GM19438 (cell line): ENCODE data around the gene ZNF385D.

Source experiments
- ATAC-seq: cut with Tn5 transposase; IDR thresholded peaks from one replicate; pipeline ENCODE4 v1.9.1; 2021; ENCODE audit warnings: low read depth; ENCODE audit not compliant: unreplicated experiment

The ZNF385D gene

GRCh38 chr3:21750831-21751391 is at the start of gene ZNF385D:
Gene ZNF385D (minus strand): TSS chr3:21751210. CDS start chr3:21750916, 294 bp downstream.
- no peak for ATAC-seq

- no peak for ATAC-seq
Observed at GRCh38 chr3:21798356-21799088, 47.5 kb upstream of the ZNF385D start.

- no peak for ATAC-seq
Observed at GRCh38 chr3:21795921-21796320, 44.9 kb upstream of the ZNF385D start.

GRCh38 chr3:21795152-21795837 is 44.3 kb upstream of the ZNF385D start:
- no peak for ATAC-seq

- no peak for ATAC-seq
Observed at GRCh38 chr3:21794291-21794690, 43.3 kb upstream of the ZNF385D start.

GRCh38 chr3:21792176-21792575 is 41.2 kb upstream of the ZNF385D start:
- ATAC-seq, result no peak

- ATAC-seq, result no peak
Observed at GRCh38 chr3:21791356-21791755, 40.3 kb upstream of the ZNF385D start.

- ATAC-seq, result no peak
Observed at GRCh38 chr3:21790466-21790865, 39.5 kb upstream of the ZNF385D start.

GRCh38 chr3:21789730-21790129 is 38.7 kb upstream of the ZNF385D start:
- no peak for ATAC-seq

- ATAC-seq, result no peak
Observed at GRCh38 chr3:21786438-21786797, 35.4 kb upstream of the ZNF385D start.

- no peak for ATAC-seq
Observed at GRCh38 chr3:21785765-21786437, 34.9 kb upstream of the ZNF385D start.

- no peak for ATAC-seq
Observed at GRCh38 chr3:21783839-21784238, 32.8 kb upstream of the ZNF385D start.

- ATAC-seq, result no peak
Observed at GRCh38 chr3:21781355-21781754, 30.3 kb upstream of the ZNF385D start.

GRCh38 chr3:21779909-21780308 is 28.9 kb upstream of the ZNF385D start:
- no peak for ATAC-seq

GRCh38 chr3:21778715-21779114 is 27.7 kb upstream of the ZNF385D start:
- no peak for ATAC-seq

- ATAC-seq, result no peak
Observed at GRCh38 chr3:21777821-21778220, 26.8 kb upstream of the ZNF385D start.

- no peak for ATAC-seq
Observed at GRCh38 chr3:21766002-21766401, 15.0 kb upstream of the ZNF385D start.

- ATAC-seq, result no peak
Observed at GRCh38 chr3:21755896-21756295, 4.9 kb upstream of the ZNF385D start.

GRCh38 chr3:21754839-21755238 is 3.8 kb upstream of the ZNF385D start:
- no peak for ATAC-seq

- ATAC-seq, result no peak
Observed at GRCh38 chr3:21752749-21753347, 1.8 kb upstream of the ZNF385D start.

- no peak for ATAC-seq
Observed at GRCh38 chr3:21751886-21752285, 876 bp upstream of the ZNF385D start.
